Activated effector memory CD4-positive, alpha-beta T cell treated with anti-CD3 and anti-CD28 coated beads, Interleukin-2, amount 50 U/mL, for 16 hours (primary cell): ENCODE results near the gene LMO3.
"Not testable (repeated sequence)": the region's sequence is repeated elsewhere in the genome, so short reads cannot be mapped to it uniquely, and the experiment has no call there.

Experiments
- DNase-seq: peaks from one replicate; pipeline ENCODE4 v3.0.0-alpha.2; 2020

LMO3 gene

DNA sequence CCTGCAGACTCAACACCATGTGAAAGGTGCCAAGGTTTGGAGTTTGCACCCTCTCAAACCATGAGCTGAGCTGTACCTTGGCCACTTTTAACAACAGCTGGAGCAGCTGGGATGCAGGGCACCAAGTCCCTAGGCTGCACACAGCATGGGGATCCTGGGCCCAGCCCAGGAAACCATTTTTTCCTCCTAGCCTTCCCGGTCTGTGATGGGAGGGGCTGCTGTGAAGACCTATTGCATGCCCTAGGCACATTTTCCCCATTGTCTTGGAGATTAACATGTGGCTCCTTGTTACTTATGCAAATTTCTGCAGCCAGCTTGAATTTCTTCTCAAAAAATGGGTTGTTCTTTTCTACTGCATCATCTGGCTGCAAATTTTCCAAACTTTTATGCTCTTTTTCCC is 68.3 kb downstream of the LMO3 start:
- DNase-seq: not testable (repeated sequence)

- DNase-seq: no peak
Measured at GRCh38 chr12:16531621-16532020, 74.3 kb downstream of the LMO3 start.

- DNase-seq: no peak
Measured at GRCh38 chr12:16530268-16530850, 75.6 kb downstream of the LMO3 start.

GRCh38 chr12:16526693-16527092 is 79.3 kb downstream of the LMO3 start:
- no peak for DNase-seq

GRCh38 chr12:16524378-16524777 is 81.6 kb downstream of the LMO3 start:
- no peak for DNase-seq

DNA sequence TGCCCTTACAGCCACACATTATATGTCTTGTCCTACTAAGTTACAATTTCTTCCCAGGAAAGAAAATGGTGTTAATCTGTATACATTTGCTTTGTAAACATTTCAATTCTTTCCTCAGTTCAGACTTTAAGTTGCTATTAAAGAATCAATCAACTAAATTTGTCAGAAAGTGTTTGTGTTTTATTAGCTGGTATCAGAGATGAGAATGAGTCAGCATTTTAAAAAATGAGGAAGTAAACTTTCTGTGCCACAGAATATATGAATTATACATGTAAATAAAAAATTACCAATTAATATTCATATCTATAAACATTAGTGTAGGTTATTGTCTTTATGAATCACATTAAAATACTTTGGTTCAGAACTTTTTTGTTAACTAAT is 82.0 kb downstream of the LMO3 start:
- no peak for DNase-seq

DNA sequence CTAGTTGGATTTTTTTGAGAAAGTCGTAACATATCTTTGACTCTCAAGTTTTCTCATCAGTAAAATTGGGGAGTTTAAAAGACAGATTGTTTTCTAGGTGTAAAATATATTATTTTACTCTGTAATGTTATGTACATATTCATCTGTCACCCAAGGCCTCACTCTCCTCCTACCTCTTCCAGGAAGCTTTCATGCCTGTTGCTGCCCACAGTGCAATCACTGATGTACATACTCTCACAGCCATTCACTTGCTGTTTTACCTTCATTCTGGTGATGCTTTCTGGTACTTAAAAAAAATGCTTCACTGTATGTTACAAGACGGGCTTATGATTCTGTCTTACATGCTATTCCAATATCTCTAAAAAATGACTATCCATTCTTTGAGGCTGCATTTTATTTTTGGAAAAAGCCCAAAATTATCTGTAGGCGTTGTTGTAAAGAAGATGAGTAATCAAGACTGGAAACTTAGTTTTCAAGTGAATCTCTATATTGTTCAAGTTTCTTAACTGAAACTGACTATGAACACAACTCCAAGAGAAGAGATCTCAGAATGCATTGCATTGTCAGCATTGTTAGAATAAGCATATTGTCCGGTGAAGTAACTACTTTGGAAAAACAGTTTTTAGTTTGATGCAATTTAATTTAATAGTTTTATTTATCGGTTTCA is 82.5 kb downstream of the LMO3 start:
- DNase-seq: no peak

- no peak for DNase-seq
Measured at GRCh38 chr12:16520328-16520727, 85.6 kb downstream of the LMO3 start.

DNA sequence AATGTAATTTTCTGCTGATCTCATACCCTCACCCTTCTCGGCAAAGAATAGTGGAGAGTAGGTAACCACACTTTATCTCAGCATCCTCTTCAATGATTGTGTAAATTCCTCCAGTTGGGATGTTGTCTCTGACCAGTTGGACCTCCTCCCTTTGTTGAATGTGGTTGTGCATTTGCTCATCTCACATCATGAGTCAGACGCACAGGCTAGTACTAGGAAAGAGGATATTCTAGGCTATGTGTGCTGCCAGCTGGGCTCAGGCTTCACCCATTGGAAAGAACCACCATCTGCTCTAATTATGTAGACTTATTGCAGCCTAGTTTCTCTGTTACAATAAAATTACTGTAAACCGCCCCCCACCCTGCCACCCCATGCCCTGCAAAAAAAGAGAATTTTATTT is 90.3 kb downstream of the LMO3 start:
- no peak for DNase-seq

- DNase-seq: no peak
Measured at GRCh38 chr12:16513231-16513630, 92.7 kb downstream of the LMO3 start.

DNA sequence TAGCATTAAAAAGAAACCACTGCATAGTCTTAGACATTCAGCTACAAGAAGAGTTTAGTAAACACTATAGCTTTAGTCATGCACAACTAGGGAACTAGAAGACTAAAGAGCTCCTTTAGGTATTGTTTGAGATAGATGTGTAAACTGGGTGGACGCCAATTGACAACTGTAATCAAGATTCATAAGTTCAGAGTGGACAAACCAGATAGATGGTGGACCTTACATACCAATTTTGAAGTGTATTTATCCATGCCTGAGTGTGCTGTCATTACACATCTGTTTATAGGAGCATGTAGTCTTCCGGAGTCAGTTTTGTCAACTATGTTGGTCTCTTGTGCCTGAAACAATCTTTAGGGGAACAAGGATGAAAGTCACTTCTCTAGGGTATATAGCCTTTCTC is 96.6 kb downstream of the LMO3 start:
- DNase-seq: no peak

- DNase-seq: no peak
Measured at GRCh38 chr12:16506394-16506793, 99.6 kb downstream of the LMO3 start.

- DNase-seq: no peak
Measured at GRCh38 chr12:16504200-16504599, 101.8 kb downstream of the LMO3 start.

GRCh38 chr12:16499611-16500010 is 106.4 kb downstream of the LMO3 start:
- no peak for DNase-seq
